Measurements from ENCODE around the gene GRIP2.

The GRIP2 gene

DNA sequence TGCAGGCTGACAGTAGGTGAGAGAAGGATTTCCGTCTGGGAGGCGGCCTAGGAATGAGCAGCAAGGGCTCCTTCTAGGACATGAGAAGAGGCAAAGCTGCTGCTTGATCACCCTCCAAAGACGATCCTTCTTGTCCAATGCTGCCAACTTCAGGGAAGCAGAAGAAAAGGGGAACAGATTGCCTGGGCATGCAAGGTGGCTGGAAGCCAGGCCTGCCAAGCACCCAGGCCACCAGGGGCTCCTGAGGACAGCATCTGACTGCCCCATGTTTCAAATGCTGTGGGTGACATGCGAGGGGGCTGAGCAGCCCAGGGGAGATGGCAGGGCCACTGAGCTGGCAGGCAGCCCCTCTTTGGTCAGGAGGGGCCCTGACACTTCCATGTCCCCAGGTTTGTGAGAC lies 3.3 kb upstream of the GRIP2 start:
- TF ChIP-seq, protein P1, sequence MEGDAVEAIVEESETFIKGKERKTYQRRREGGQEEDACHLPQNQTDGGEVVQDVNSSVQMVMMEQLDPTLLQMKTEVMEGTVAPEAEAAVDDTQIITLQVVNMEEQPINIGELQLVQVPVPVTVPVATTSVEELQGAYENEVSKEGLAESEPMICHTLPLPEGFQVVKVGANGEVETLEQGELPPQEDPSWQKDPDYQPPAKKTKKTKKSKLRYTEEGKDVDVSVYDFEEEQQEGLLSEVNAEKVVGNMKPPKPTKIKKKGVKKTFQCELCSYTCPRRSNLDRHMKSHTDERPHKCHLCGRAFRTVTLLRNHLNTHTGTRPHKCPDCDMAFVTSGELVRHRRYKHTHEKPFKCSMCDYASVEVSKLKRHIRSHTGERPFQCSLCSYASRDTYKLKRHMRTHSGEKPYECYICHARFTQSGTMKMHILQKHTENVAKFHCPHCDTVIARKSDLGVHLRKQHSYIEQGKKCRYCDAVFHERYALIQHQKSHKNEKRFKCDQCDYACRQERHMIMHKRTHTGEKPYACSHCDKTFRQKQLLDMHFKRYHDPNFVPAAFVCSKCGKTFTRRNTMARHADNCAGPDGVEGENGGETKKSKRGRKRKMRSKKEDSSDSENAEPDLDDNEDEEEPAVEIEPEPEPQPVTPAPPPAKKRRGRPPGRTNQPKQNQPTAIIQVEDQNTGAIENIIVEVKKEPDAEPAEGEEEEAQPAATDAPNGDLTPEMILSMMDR (conservative IDR thresholded peaks at IDR 0.05; ENCODE audit: control insufficient read depth, insufficient read depth, low read depth, low read length): no peak
- no peak overlapping the region for H3K4me3 ChIP-seq (ENCODE audit: control insufficient read depth, low read depth, low read length)

DNA sequence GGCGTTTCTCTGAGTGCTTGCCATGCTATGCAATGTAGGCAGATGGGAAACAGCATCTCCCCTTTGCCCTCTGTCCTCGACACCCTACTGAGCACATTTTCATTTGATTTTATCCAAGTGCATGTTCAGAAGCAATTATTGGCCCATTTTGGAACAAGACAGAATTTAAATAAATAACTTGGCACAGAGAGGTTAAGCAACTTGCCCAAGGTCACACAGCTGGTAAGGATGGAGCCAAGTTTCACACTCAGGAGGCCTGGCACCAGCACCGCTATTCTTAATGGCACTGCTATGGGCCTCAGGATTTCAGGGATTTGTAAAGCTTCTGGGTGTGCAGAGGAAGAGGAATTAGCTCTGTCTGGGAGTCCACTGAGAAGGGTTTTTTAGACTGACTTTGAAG lies 2.5 kb upstream of the GRIP2 start:
- DNase-seq (ENCODE audit: low read depth): no peak
- TF ChIP-seq, protein P1 (conservative IDR thresholded peaks at IDR 0.05; ENCODE audit: control insufficient read depth, insufficient read depth, low read depth, low read length): no peak
- no peak overlapping the region for H3K4me3 ChIP-seq (ENCODE audit: control insufficient read depth, low read depth, low read length)

More for the DNA sequence above, 3.3 kb upstream of the GRIP2 start:
- DNase-seq (ENCODE audit: low read depth): no peak

DNA sequence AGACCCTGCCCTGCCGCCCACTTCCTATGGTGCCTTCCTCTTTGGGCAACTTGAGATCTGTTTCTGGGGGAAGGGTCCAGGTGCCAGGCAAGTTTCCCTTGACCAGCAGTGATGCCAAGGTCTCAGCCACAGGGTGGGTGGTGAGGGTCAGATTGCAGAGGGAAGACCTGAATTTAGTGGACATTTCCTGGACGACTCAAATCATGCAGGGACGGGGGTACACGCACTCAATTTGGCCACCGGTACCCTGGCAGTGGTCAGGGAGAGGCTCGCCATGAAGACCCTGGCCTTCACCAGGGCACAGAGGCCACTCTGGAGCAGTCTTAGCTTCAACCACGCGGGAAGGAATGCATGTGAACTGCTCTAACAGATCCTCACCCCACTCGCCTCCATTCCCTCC lies 1.5 kb upstream of the GRIP2 start:
- no peak for DNase-seq (ENCODE audit: low read depth)
- TF ChIP-seq, protein P1 (conservative IDR thresholded peaks at IDR 0.05; ENCODE audit: control insufficient read depth, insufficient read depth, low read depth, low read length): no peak
- H3K4me3 ChIP-seq (ENCODE audit: control insufficient read depth, low read depth, low read length): no peak overlapping the region

DNA sequence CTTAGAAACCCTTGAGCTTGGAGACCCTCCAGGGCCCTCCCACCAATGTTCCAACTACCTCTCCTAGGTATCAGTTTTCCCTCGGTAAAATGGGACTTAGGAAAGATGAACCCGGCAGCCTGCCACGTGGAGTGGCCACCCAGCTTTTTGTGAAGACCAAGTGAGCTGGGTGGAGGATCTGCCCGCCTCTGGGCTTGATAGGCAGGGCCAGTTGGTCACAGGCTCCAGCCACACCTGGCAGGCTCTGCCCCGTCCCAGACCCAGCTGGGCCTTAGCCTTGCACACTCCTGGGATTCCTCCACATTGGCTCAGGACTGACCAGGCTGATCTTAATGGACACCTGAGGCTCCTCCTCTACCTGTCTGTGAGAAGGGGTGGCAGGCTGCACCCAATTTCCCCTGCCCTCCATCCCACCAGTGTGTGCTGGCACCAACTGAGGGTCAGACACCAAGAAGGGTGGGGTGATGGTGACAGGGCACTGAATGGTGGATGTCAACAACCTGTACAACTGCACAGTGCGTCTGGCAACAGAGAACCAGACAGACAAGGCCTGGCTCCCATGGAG lies 761 bp upstream of the GRIP2 start:
- H3K4me3 ChIP-seq (ENCODE audit: control insufficient read depth, low read depth, low read length): no peak overlapping the region
- TF ChIP-seq, protein P1 (conservative IDR thresholded peaks at IDR 0.05; ENCODE audit: control insufficient read depth, insufficient read depth, low read depth, low read length): no peak
- no peak for DNase-seq (ENCODE audit: low read depth)

DNA sequence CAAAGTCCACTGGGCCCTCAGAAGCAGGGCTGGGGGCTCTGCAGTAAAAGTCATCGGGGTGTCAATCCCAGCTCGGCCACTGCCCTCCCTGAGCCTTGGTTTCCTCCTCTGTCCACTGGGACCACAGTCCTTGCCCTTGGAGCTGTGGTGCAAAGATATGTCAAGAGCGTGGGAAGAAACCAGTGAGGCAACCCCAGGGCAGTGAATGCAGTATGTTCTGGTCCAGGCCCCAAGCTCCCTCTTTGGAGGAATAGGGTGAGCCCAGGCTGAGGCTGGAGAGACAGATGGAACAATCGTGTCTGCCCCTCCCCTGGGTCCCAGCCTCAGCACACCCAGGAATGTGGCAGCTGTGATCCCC lies 779 bp downstream of the GRIP2 start:
- no peak for DNase-seq (ENCODE audit: low read depth)
- TF ChIP-seq, protein P1 (conservative IDR thresholded peaks at IDR 0.05; ENCODE audit: control insufficient read depth, insufficient read depth, low read depth, low read length): no peak
- H3K4me3 ChIP-seq (ENCODE audit: control insufficient read depth, low read depth, low read length): no peak overlapping the region

DNA sequence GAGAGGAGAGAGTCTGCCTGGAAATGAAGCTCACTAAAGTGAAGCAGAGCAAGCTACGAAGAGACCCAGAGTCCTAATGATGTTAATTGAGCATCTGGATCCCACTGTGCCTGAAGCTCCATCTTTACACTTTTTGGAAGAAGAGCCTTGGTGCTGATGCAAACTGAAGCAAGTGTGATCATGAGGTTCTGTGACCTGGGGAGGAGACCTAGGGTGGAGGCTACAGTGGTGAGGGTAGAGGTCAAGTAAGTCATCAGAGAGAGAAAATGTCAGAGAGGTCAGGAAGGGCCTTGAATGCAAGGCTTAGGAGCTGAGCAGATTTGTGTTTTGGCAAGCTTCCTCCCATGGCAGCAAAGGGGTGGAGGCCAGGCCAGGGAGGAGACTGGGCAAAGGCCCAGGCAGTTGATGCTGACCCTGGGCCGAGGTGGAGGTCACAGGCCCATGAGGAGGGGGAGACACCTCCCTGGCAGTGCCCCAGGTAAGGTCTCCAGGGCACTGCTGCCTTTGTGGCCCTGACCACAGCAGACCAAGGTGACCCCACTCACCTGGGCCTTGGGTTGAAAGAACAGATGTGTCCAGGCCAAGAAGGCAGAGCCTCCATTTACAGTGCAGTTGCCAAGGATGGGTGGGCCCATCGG lies 1.6 kb downstream of the GRIP2 start:
- DNase-seq (ENCODE audit: low read depth): no peak
- TF ChIP-seq, protein P1 (conservative IDR thresholded peaks at IDR 0.05; ENCODE audit: control insufficient read depth, insufficient read depth, low read depth, low read length): no peak
- H3K4me3 ChIP-seq (ENCODE audit: control insufficient read depth, low read depth, low read length): no peak overlapping the region
